Fibroblast of skin of right quadriceps (primary cell): ENCODE measurements around the gene MYO15A.

Source experiments
- DNase-seq: peaks from one replicate; pipeline ENCODE4 v3.0.0-alpha.2; 2013

The MYO15A gene, protein sequence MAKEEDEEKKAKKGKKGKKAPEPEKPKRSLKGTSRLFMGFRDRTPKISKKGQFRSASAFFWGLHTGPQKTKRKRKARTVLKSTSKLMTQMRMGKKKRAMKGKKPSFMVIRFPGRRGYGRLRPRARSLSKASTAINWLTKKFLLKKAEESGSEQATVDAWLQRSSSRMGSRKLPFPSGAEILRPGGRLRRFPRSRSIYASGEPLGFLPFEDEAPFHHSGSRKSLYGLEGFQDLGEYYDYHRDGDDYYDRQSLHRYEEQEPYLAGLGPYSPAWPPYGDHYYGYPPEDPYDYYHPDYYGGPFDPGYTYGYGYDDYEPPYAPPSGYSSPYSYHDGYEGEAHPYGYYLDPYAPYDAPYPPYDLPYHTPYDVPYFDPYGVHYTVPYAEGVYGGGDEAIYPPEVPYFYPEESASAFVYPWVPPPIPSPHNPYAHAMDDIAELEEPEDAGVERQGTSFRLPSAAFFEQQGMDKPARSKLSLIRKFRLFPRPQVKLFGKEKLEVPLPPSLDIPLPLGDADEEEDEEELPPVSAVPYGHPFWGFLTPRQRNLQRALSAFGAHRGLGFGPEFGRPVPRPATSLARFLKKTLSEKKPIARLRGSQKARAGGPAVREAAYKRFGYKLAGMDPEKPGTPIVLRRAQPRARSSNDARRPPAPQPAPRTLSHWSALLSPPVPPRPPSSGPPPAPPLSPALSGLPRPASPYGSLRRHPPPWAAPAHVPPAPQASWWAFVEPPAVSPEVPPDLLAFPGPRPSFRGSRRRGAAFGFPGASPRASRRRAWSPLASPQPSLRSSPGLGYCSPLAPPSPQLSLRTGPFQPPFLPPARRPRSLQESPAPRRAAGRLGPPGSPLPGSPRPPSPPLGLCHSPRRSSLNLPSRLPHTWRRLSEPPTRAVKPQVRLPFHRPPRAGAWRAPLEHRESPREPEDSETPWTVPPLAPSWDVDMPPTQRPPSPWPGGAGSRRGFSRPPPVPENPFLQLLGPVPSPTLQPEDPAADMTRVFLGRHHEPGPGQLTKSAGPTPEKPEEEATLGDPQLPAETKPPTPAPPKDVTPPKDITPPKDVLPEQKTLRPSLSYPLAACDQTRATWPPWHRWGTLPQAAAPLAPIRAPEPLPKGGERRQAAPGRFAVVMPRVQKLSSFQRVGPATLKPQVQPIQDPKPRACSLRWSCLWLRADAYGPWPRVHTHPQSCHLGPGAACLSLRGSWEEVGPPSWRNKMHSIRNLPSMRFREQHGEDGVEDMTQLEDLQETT (N-terminal part only)

DNA sequence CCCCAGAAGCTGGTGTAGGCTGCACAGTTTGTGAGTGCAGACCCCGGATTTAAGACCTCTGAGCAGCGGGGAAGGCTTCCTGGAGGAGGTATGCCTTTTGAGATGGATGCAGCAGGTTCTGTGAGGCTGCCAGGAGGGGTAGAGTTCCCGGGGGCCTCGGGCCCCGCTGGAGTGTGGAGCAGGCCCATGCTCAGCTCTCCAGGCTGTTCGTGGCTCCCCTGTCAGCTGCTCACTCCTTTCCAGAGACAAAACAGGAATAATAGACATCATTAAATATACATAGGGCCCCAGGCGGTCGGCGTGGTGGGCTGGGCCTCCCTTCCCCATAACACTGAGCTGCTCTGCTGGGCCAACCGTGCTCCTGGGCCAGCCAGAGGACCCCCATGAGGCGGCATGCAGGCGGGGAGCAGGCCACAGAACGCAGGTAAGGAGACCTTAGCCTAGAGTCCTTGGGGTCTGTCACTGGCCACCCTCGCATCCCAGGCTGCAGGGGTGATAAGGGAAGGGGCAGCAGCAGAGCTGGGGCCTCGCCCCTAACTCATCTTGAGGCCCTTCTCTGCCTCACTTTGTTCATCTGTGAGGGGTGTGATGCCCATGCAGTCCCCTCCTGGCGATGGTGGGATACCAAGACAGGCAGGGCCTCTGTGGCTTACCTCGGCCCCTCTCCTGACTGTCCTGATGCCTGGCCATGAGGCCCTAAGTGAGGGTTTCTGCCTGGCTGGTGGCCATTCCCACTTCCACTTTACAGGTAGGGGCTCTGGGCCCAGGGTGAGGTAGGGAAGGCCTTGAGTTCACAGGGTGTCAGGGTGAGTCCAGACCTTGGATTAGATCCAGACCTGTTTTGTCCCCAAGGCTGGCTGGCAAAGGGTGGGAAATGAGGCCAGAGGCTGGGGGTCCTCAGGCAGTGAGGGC is at the start of gene MYO15A:
TSS of gene MYO15A (plus strand) at position 356 of the 912 bp plus-strand sequence. CDS start 10,045 bp downstream, outside the sequence.
- DNase-seq = no peak

GRCh38 chr17:18059283-18059682 is 49.3 kb upstream of the MYO15A start:
- no peak for DNase-seq

GRCh38 chr17:18064053-18064452 is 44.5 kb upstream of the MYO15A start:
- DNase-seq = no peak

DNA sequence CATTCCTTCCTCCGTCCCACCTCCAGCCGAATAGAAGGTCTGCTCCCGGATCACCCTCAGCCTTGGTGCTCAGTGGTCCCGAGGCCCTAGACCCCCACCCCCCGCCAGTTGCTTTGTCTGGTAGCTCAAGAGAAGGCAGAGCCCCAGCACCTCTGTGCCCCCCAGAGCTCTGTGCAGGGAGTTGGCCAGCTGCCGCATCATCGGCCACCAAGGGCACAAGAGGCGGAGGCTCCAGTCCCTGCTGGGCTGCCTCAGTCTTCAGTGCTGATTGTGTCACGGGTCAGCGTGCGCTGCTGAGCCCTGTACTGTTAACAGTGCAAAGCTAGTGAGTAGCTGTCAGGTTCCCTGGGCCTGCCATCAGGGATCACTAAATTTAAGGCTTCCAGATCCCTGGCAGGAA is 43.0 kb upstream of the MYO15A start:
- DNase-seq = no peak

DNA sequence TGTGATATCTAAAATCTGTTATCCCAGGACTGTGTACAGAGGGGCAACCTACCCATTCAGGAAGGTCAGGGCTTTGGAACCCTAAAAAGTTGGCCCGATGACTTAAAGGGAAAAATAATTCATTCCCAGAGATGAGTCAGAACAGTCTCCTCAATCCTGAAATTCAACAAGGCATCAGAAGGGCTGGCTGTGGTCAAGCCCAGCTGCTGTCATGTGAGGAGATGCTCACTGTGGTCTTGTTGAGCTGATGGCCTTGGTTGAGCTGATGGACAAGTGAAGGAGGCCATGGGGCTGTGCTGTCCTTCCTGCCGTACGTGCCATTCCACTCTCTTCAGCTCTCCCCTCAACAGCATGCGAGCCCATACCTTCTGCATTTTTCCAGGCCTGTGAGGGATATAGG is 41.7 kb upstream of the MYO15A start:
- DNase-seq = no peak

DNA sequence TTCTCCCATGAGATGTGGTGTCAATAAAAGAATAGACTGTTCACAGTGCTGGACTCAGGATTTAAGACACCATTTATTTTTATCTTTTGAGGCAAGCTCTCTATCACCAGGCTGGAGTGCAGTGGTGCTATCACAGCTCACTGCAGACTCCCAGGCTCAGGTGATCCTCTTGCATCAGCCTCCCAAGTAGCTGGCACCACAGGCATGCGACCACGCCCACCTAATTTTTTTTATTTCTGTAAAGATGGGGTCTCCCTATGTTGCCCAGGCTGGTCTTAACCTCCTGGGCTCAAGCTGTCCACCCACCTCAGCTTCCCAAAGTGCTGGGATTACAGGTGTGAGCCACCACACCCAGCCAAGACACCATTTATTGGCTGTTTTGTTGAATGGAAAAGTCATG is 39.5 kb upstream of the MYO15A start:
- DNase-seq = no peak

DNA sequence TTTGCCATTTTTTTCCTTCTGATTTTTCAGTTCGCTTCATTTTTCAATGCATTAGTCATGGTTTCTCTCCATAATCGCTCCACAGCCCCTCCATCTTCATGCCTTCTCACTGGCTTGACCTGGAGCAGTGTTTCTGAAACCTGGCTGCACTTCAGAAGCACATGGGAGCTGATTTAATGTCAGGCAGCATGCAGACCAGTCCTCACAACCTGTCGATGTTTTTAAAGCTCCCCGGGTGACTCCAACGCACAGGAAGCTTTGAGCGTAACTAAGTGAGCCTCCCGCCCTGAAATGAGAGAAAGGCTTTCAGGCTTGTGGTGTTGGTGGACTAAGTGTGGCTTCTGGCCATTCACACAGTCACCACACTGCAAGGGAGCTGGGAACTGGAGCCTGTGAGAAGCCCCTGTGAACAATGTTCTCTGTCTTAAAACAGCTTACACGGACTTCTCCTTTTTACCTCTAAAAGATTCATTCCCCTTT is 37.7 kb upstream of the MYO15A start:
- DNase-seq = peak; percentile 45

GRCh38 chr17:18071751-18072150 is 36.8 kb upstream of the MYO15A start:
- DNase-seq = no peak

DNA sequence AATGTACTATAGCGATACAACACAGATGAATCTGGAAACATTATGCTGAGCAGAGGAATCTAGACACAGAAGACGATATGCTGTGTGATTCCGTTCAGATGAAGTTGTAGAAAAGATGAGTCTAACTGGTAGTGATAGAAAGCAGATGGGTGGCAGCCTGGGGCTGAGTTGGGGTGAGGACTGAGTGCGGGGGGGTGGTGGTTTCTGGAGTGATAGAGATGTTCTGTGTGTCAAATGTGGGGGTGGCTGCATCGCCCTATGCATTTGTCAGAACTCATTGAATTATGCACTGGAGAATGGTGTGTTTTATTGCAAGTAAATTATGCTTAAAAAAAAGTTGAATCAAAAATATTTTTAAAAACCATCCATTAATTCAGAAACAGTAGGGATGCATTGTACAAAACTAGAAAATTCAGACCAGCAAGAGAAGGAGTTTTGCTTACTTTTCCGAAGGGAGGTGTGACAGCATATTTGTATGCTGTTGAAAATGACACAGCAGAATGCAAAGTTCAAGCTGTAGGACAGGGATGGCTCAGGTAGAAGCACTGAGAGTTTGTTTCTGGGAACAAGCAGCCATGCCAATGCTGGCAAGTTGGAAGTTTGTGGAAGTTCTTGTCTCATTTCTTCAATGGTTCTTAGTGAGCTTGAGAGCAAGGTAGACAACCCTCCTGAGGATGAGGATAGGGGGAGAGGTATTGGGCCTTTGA is 33.8 kb upstream of the MYO15A start:
- no peak for DNase-seq

GRCh38 chr17:18076936-18077335 is 31.6 kb upstream of the MYO15A start:
- peak; percentile 37 for DNase-seq

- DNase-seq = no peak
Observed at GRCh38 chr17:18079543-18079942, 29.0 kb upstream of the MYO15A start.

DNA sequence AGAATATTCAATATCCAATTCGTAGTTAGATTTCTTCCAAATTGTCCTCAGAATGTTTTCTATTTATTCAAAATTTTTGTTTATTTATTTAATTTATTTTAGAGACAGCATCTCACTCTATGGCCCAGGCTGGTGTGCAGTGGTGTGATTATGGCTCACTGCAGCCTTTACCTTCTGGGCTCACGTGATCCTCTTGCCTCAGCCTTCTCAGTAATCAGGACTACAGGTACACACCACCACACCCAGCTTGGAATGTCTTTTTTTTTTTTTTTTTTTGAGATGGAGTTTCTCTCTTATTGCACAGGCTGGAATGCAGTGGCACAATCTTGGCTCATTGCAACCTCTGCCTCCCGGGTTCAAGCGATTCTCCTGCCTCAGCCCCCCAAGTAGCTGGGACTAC is 24.3 kb upstream of the MYO15A start:
- no peak for DNase-seq

- peak; percentile 90 for DNase-seq
Observed at GRCh38 chr17:18087610-18088491, 20.7 kb upstream of the MYO15A start, which contains the start of gene DRG2. TSS of gene DRG2 (plus strand) at chr17:18087948. CDS start at chr17:18088024, 76 bp downstream.

DNA sequence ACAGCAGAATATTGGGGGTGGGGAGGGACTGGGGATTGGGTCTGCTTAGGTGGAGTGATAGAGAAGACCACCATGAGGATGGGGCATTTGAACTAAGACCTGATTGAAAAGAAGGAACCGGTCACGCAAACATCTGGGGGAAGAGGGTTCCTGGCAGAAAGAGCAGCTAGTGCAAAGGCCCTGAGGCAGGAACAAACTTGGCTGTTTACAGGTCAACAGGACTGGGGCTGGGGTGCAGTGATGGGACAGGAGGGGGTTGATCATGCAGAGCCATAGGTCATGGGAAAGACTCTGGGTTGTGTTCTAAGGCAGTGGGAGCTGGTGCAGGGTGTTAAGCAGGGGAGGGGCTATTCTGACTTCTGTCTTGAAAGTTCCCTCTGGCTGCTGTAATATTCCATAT is 18.9 kb upstream of the MYO15A start:
- no peak for DNase-seq

DNA sequence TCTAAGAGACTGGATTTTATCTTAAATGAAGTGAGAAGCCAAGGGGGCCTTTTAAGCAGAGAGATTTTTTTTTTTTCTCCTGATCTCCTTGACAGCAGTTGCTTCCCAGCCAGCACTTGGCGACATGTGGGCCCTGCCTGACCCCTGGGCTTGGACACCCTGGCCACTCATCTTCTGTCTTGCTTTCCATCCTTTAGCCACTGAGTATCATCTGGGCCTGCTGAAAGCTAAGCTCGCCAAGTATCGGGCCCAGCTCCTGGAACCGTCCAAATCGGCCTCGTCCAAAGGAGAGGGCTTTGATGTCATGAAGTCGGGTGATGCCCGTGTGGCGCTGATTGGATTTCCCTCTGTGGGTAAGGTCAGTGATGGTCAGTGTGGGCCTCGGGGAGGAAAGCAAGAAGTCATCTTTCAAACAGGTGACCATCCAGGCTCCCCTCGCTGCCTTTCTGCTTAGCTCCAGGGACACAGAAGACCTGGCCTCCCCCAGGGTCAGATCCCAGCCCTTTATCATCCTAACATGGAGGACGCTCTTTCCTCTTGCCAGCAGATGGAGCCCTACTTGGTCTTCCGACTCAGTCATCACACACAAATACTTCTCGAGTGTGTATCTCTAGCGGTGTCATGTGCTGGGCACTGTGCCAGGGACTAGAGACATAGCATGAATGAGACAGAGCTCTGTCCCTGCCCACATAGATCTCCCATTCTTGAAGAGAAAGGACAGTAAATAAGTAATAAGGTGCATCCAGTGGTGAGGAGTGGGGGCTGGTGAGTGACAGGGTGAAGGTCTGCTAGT is 14.7 kb upstream of the MYO15A start:
- peak; percentile 73 for DNase-seq

DNA sequence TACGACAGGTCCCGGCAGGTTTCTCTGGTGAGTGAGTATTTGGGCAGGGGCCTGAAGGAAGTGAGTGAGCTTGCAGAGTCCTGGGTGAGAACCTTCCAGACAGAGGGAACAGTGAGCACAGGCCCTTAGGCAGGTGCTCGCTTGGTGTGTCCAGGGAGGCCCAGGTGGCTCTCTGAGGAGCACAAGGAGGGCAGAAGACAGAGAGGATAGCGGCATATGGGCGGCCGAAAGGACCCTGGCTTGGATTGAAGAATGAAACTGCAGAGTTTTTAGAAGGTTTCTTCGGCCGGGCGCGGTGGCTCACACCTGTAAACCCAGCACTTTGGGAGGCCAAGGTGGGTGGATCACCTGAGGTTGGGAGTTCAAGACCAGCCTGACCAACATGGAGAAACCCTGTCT is 14.1 kb upstream of the MYO15A start:
- no peak for DNase-seq

GRCh38 chr17:18099516-18099915 is 9.0 kb upstream of the MYO15A start:
- DNase-seq = no peak

- DNase-seq = no peak
Observed at GRCh38 chr17:18100616-18101015, 7.9 kb upstream of the MYO15A start.

GRCh38 chr17:18101828-18102227 is 6.7 kb upstream of the MYO15A start:
- no peak for DNase-seq
